HG03045 (cell line): ENCODE data around the gene UBE2E2.
A peak's percentile ranks its signal among the peaks of the same experiment; 100 is the strongest.

Source experiments
- ATAC-seq: cut with Tn5 transposase; IDR thresholded peaks from one replicate; pipeline ENCODE4 v1.9.1; 2021; ENCODE audit warnings: mild to moderate bottlenecking, moderate library complexity; ENCODE audit not compliant: unreplicated experiment

The UBE2E2 gene

DNA sequence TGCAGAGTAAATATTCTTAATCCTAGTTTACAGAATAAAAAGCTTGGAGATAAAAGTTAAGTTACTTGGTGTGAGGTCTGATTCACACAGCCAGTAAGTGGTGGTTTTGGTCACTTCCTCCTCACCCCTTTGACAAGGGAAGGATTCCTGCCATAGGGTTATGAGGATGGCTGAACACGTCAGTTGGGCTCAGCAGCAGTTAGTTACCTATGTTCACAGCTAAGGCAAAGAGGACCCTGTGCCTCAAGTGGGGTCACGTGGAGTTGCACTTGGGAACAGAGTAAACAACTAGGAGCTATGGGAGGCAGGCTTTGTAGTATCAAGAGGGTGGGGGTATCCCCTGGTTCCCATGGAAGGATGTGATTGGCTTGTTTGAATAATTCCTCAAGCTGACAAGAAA is 232.2 kb downstream of the UBE2E2 start:
- ATAC-seq: no peak

DNA sequence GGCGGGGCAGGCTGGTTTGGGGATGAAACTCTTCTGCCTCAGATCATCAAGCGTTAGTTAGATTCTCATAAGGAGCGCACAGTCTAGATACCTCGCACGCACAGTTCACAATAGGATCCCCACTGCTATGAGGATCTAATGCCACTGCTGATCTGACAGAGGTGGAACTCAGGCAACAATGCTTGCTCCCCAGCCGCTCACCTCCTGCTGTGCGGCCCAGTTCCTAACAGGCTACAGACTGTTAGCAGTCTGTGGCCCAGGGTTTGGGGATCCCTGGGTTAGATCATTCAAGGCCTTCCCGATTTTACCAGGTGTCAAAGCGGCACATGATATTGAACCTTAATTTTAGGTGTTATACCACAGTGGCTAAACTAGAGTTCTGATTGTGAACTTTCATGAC is 232.8 kb downstream of the UBE2E2 start:
- ATAC-seq: no peak

- ATAC-seq: no peak
These were observed 234.5 kb downstream of the UBE2E2 start for GRCh38 chr3:23437484-23438145.

DNA sequence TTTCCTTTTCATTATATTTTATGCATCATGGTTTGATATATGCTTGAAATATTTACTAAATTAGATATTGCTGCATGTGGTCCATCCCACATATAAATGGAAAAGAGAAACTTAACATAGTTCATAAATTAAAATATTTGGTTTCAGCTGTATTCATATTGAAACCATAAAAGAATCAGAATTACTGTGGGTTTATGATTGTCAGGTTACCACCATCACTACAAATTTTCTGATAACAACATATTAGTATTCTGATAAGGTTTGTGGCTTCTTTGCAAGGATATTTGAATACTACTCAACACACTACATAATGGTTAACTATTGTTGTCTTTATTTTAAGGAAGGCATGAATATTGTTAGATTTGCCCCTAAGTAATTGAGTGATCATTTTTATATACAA is 235.5 kb downstream of the UBE2E2 start:
- ATAC-seq: no peak

- no peak for ATAC-seq
These were observed 236.0 kb downstream of the UBE2E2 start for GRCh38 chr3:23439080-23439479.

DNA sequence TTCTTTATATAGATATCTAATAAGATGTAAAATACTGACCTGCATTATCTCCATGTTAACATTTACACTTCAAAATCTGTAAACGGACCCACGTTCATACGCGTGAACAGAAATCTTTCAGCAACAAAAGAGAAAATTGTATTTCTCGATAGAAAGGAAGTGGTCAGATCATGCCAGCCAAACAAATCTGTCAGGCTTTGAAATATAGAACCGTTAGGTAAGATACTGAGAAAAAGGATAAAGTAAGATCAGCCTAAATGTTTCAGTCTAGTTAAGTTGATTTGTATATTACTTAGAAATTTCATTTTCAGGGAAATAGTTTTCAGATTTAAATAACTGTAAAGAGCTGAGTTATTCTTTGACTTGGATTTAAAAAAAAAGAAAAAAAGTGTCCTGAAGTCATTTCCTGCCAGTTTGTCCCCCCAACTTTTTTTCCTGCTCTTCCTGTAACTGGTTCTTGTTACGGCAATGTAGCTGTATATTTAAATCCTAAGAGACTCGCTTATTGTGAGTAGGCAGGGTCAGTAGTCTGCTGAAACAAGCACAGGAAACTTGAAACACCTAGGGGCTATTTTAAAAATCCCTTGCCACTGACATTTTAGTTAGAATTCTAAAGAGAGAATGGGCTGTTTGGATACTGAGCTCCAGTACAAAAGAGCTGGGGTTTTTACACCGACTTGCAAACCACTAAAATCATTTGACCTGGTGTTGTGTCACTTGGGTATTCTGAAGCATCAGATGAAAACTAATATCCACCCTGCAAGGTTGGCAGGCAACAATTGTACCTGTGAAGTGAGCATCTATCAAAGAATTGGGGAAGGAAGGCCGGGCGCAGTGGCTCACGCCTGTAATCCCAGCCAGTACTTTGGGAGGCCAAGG is 237.5 kb downstream of the UBE2E2 start:
- ATAC-seq: no peak

- peak; percentile 60 for ATAC-seq
These were observed 239.7 kb downstream of the UBE2E2 start for GRCh38 chr3:23442598-23443383.

DNA sequence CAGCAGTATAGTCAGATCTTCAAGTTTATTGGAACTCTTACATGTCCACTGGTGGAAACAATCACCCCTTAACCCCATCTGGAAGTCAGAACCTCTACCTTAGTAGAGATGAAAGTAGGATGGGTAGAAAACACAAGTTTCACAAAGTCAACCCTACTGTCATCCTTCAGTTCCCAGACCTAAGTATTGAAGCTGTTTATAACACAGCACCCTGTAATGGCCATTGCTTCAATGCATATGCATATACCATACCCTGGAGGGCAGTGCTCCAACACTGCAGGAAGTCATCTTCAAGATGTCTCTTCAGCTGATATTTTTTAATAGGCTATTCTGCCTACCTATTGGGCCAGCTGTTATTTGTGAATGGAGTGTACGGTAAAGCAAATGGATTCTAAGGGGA is 241.3 kb downstream of the UBE2E2 start:
- ATAC-seq: no peak

DNA sequence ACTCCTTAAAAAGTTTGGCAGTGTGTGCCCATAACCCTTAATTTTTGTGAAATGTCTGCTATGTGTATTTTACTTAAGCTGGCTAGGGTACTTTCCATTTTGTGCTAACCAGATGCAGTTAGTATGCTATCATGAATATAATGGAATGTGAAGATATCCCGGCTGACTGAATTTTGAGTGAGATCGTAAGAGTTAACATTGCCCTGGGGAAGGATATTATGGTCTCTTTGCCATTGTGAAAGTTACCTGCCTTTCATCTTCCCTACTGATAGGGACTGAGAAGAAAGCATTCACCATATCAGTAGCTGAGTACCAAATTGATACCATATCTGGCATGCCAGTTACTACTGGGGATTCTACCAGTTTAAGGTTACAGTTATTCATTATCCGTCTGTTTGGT is 243.2 kb downstream of the UBE2E2 start:
- ATAC-seq: no peak

GRCh38 chr3:23448998-23449537 is 245.9 kb downstream of the UBE2E2 start:
- ATAC-seq: no peak

GRCh38 chr3:23450051-23450450 is 246.9 kb downstream of the UBE2E2 start:
- no peak for ATAC-seq

DNA sequence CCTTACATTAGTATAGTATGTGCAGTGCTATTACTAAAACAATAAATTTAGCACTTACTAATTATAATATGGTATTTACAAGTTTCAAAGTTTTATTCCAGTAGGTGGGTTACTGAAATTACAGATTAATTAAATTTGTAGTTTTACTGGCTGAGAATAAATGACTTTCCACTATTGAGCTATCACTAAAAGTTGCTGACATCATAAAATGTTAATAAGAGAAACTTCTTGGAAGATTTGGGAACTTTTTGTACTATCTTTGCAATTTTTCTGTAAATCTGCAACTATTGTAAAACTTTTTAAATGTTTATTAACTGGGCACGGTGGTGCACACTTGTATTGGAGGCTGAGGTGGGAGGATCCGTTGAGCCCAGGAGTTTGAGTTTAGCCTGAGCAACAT is 247.7 kb downstream of the UBE2E2 start:
- no peak for ATAC-seq

- no peak for ATAC-seq
These were observed 249.3 kb downstream of the UBE2E2 start for GRCh38 chr3:23452408-23452807.

- ATAC-seq: no peak
These were observed 252.0 kb downstream of the UBE2E2 start for GRCh38 chr3:23455084-23455483.

- ATAC-seq: no peak
These were observed 252.6 kb downstream of the UBE2E2 start for GRCh38 chr3:23455775-23456174.

DNA sequence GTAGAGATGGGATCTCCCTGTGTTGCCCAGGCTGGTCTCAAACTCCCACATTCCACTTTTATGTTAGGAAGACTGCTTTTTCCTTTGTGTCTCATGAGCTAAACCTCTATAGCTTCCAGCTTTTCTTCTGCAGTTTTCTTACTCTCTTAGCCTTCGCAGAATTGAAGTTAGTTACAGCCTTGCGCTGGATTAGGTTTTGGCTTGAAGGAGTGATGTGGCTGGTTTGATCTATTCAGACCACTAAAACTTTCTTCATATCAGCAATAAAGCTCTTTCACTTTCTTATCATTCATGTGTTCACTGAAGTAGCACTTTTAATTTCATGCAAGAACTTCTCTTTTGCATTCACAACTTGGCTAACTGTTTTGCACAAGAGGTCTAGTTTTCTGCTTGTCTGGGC is 254.6 kb downstream of the UBE2E2 start:
- ATAC-seq: no peak

DNA sequence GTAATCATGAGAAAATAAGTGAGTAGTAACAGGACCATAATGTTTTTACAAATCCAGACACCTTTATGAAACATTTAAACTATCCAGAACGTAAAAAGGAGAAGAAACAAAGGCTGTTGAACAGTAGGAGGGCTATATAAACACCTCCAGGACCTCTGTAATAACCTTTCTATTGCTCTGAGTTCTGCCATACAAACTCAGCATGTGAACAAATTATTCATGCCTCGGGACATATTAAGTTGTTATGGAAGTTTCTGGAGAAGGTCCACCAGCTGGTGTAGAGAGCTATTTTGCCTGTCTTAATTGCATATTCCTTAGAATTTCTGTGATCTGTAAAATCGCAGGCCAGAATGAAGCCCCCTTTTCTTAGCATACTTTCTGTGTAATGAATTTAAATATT is 256.3 kb downstream of the UBE2E2 start:
- no peak for ATAC-seq

- ATAC-seq: no peak
These were observed 256.9 kb downstream of the UBE2E2 start for GRCh38 chr3:23459889-23460546.

DNA sequence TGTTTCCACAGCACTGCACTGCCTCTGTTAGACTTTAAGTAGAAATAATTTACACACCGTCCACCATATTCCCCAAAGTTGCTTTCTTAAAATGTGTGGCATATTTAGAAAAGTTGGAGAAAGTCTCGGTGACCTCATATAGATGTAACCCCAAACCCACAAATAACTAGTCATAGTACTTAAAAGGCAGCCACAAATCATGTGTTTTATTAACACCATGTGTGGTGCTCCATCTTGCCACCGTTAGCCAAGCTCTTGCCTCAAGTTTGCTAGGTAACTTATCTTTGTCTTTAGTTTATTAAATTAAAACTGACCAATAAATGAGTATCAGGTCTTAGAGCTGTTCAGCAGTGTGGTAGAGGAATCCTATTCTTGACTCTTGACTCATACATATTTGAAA is 257.9 kb downstream of the UBE2E2 start:
- ATAC-seq: no peak

DNA sequence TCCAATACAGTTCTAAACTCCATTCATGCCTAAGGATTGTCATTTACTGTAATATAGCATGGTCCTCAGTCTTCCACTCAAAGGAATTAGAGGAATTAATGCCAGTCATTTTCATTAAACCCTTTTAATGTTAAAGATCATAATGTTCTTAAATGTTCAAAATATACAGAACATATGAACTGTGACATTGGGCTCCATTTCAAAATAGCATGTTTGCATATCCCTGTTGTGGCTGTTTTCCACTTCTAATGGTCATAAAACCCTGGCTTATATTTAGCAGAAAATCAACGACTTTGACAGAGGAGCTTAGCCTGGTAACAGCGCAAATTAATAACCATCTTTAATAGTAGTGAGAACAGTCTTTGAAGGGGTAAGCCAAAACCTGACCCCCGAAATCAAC is 260.7 kb downstream of the UBE2E2 start:
- ATAC-seq: no peak

GRCh38 chr3:23465569-23465968 is 262.4 kb downstream of the UBE2E2 start:
- no peak for ATAC-seq
